K562 (cell line): ENCODE results near the gene ARHGEF3.

ENCODE experiments used
- POLR2A ChIP-seq: fragments of 450-650 bp; conservative IDR thresholded peaks from 2 replicates; pipeline ENCODE4 v1.6.1; 2016
- REST ChIP-seq, 2 experiments: fragments of 450-650 bp; formaldehyde crosslinking in 1 of 2; IDR thresholded peaks; 2 replicates each; pipeline versions ENCODE4 v1.4.0 to v1.6.1; 2014 to 2020; ENCODE audit warnings: mild to moderate bottlenecking in 2 of 2, borderline replicate concordance in 1 of 2, low read depth in 1 of 2
- ZNF124 ChIP-seq: sonication (generic); formaldehyde crosslinking; IDR thresholded peaks from 2 replicates; pipeline ENCODE4 v1.8.1; 2022; ENCODE audit warnings: missing genetic modification reagents
- ZNF274 ChIP-seq: IDR thresholded peaks from 2 replicates; pipeline ENCODE4 v1.6.1; 2011; ENCODE audit warnings: low read depth, mild to moderate bottlenecking, low read length, moderate library complexity, borderline replicate concordance
- ZNF436 ChIP-seq: fragments of 250-450, 450-650 bp; sonication (Bioruptor Pico); formaldehyde crosslinking; IDR thresholded peaks from 2 replicates; pipeline ENCODE4 v1.7.0; 2020; ENCODE audit warnings: mild to moderate bottlenecking
- ZNF655 ChIP-seq: fragments of 250-450 bp; sonication (Bioruptor Pico); IDR thresholded peaks from 2 replicates; pipeline ENCODE4 v1.5.0; 2021
- ZNF785 ChIP-seq: fragments of 250-450 bp; sonication (Bioruptor Pico); IDR thresholded peaks from 2 replicates; pipeline ENCODE4 v1.4.0; 2020; ENCODE audit warnings: mild to moderate bottlenecking
- TF ChIP-seq, protein P1 (sequence below): fragments of 250-450 bp; sonication (Bioruptor Pico); IDR thresholded peaks from 2 replicates; pipeline ENCODE4 v1.5.0; 2021

DNA sequence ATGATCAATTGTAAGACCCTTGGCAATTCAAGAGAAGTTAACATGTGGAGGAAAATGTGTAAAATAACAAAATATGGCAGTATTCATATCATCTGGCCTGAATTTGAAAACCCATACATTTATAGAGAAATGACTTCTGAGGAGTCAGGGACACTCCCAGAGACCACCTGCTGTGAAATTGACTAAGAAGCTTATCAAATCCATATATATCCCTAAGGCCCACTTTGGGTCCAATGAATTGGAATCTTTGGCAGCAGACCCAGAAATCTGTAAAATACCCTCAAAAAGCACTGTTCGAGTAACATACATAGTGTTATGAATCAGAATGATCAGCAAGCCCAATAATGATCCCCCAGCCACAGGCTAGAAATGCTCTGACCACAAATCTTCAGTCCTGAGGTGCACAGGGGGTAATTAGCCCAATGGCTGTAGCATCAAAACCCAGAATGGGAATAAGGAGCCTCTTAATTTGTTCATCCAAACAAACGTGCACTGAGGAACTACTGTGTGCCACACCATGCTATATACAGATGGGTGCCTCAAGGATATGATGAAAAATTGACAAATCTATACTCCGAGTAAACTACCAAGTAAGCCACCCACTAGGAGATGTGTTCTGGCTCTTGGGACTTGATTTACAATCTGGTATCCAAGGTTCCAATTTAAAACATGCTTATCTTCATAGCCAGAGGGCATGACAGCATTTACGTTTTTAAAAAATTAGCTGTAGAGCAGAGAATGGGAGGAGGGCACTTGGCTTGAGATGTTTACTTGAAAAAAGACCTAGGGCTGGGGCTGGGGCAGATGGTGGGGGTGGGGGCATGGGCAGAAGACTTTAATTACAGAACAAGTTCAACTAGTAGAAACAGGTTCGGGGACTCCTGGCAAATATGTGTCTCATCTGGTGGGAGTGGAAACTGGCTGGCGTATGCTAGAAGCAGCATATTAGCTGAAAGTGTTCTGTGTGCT lies 9.1 kb upstream of the ARHGEF3 start:
- TF ChIP-seq POLR2A (no peak), ZNF124 (CRISPR knock-in tag) (no peak), ZNF655 (CRISPR knock-in tag) (no peak), REST (IDR thresholded peaks at IDR 0.05; ENCODE audit: borderline replicate concordance) (no peak), REST (CRISPR knock-in tag; IDR thresholded peaks at IDR 0.05; ENCODE audit: low read depth) (no peak), ZNF785 (CRISPR knock-in tag) (no peak), ZNF274 (no peak), ZNF436 (CRISPR knock-in tag) (no peak)
- TF ChIP-seq, protein P1, sequence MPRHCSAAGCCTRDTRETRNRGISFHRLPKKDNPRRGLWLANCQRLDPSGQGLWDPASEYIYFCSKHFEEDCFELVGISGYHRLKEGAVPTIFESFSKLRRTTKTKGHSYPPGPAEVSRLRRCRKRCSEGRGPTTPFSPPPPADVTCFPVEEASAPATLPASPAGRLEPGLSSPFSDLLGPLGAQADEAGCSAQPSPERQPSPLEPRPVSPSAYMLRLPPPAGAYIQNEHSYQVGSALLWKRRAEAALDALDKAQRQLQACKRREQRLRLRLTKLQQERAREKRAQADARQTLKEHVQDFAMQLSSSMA (CRISPR knock-in tag): no peak
